ENCODE data around the gene GARIN6. TPM values are rescaled to one million over a fixed set of nuclear protein-coding genes. Genes with fewer than 3 reads are reported as not detected.

Gene GARIN6
- total and polyA plus RNA-seq, 10 of the 15 experiments (the other 5 are each of a cell fraction or from before 2014, with no cell fraction given) = not detected

- WGBS (ENCODE audit: insufficient coverage, insufficient replicate concordance, low lambda C conversion rate, missing lambda C conversion rate) = 4% methylated on average over 1 of the region's 1 CpG
- POLR2A ChIA-PET = interaction anchor here (0.6 kb wide), 1 partner anchor 49 kb away, joined by 3 read pairs; no protein-coding TSS in a partner anchor
- in situ Hi-C loops (cut with MboI) (no loop called here), intact Hi-C loops (cut with micrococcal nuclease; ENCODE audit: unreplicated experiment) (loop anchor here (1.0 kb wide), 2 partner anchors 272 to 616 kb away; no protein-coding TSS in a partner anchor)
- Histone ChIP-seq H3K4me2 (ENCODE audit: control insufficient read depth, insufficient read depth) (no peak overlapping the region), H3K79me2 (ENCODE audit: control insufficient read depth, insufficient read depth, low read length) (no peaks in the 10 kb centered on the region), H3K27ac (ENCODE audit: control insufficient read depth, insufficient read depth) (no peak overlapping the region), H2AFZ (ENCODE audit: control insufficient read depth, low read depth, low read length) (no peak overlapping the region), H3K9me3 (replicated peaks; ENCODE audit: control insufficient read depth, insufficient read depth, low read length) (no peaks in the 10 kb centered on the region), H3K9ac (ENCODE audit: control insufficient read depth, insufficient read depth, low read length) (no peak overlapping the region), H3K27me3 (replicated peaks in 1 of 2; ENCODE audit: control insufficient read depth in 2 of 2, insufficient read depth in 2 of 2, low read length in 1 of 2) (no peaks in the 10 kb centered on the region), H4K20me1 (ENCODE audit: control insufficient read depth, insufficient read depth) (no peaks in the 10 kb centered on the region), H3K4me1 (ENCODE audit: control insufficient read depth, insufficient read depth, low read length) (no peaks in the 10 kb centered on the region), H3K36me3 (ENCODE audit: control insufficient read depth in 2 of 2, insufficient read depth in 2 of 2, low read length in 1 of 2) (no peaks in the 10 kb centered on the region), H3K4me3 (no peak overlapping the region)
- no TSS peak for BruUV-seq (replicated peaks)
- peak; percentile 59 for TF ChIP-seq RAD21 (IDR thresholded peaks at IDR 0.05; ENCODE audit: insufficient read depth, low read depth, low read length)
- TF ChIP-seq, protein P1, sequence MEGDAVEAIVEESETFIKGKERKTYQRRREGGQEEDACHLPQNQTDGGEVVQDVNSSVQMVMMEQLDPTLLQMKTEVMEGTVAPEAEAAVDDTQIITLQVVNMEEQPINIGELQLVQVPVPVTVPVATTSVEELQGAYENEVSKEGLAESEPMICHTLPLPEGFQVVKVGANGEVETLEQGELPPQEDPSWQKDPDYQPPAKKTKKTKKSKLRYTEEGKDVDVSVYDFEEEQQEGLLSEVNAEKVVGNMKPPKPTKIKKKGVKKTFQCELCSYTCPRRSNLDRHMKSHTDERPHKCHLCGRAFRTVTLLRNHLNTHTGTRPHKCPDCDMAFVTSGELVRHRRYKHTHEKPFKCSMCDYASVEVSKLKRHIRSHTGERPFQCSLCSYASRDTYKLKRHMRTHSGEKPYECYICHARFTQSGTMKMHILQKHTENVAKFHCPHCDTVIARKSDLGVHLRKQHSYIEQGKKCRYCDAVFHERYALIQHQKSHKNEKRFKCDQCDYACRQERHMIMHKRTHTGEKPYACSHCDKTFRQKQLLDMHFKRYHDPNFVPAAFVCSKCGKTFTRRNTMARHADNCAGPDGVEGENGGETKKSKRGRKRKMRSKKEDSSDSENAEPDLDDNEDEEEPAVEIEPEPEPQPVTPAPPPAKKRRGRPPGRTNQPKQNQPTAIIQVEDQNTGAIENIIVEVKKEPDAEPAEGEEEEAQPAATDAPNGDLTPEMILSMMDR (IDR thresholded peaks at IDR 0.05 in 2 of 3, conservative IDR thresholded peaks at IDR 0.05 in 1 of 3; ENCODE audit: control insufficient read depth in 2 of 3, extremely low read depth in 1 of 3, insufficient read depth in 1 of 3, low read depth in 3 of 3, low read length in 3 of 3) = peak in 1 of 3 experiments; percentile 16; a peak in 2 of 6 replicates
- TF ChIP-seq CREB1 (IDR thresholded peaks at IDR 0.05; ENCODE audit: low read depth) = no peak
- TF ChIP-seq TBL1XR1 (IDR thresholded peaks at IDR 0.05; ENCODE audit: low read depth, low read length) = no peak
- ATAC-seq (no peak), FAIRE-seq (no peak), DNase-seq (ENCODE audit: low read depth, low spot score) (no peak)
- RAD21 ChIA-PET (ENCODE audit: unreplicated experiment) = interaction anchor here (0.9 to 3.6 kb wide), 5 partner anchors 268 to 660 kb away, joined by 3 to 23 read pairs (median 5); no protein-coding TSS in a partner anchor
- SMC1A ChIA-PET (ENCODE audit: uncharacterized antibody, unreplicated experiment) = interaction anchor here (0.9 to 2.2 kb wide), 9 partner anchors 39 to 660 kb away, joined by 3 to 26 read pairs (median 4); no protein-coding TSS in a partner anchor
- CTCF ChIA-PET = interaction anchor here (1.0 to 3.2 kb wide), 11 partner anchors 11 to 703 kb away, joined by 3 to 50 read pairs (median 5); partner anchors contain the start of gene GARIN6
These were observed 11.3 kb downstream of the GARIN6 start for GRCh38 chr12:99658671-99659349.
